HCT116 (cell line): Measurements from ENCODE around the gene ATP6V0B. TPM values are rescaled to one million over a fixed set of nuclear protein-coding genes. Genes with fewer than 3 reads are reported as not detected.

ENCODE experiments used
- ATAC-seq: fragments of 200-7000 bp; cut with Tn5 transposase; 2 replicates; pipeline ENCODE4 v1.9.1; 2020; ENCODE audit warnings: mild to moderate bottlenecking, moderate library complexity
- BruUV-seq: library from RNA; stranded (reverse); fragments of 400-500 nt; replicated peaks from 2 replicates; lab custom pipeline; 2021; lab: Mats Ljungman, UMichigan
- CTCF ChIA-PET: fragments of 300-600 bp; sonication (Branson Sonifier 250); formaldehyde crosslinking; loops from one replicate; lab custom pipeline; 2021; ENCODE audit warnings: antibody characterized with exemption; lab: Charles Lee
- POLR2A ChIA-PET: fragments of 300-600, 350-600 bp; sonication (Branson Sonifier 250); formaldehyde crosslinking; loops from one replicate; lab custom pipeline; 2021; ENCODE audit warnings: antibody characterized with exemption; lab: Charles Lee
- RAD21 ChIA-PET, 2 experiments: fragments of 300-600 bp; sonication (Branson Sonifier 250); formaldehyde crosslinking; loops; one replicate each; lab custom pipeline; 2023; ENCODE audit warnings: low total read pairs in 2 of 2; ENCODE audit not compliant: uncharacterized antibody in 2 of 2, unreplicated experiment in 2 of 2, low non-redundant PET in 1 of 2; lab: Charles Lee
- DNase-seq: peaks from one replicate; pipeline ENCODE4 v3.0.0-alpha.2; 2010; ENCODE audit warnings: low read depth, low spot score
- H2AFZ ChIP-seq: fragments of 200-600 bp; shearing (Covaris generic), sonication (generic); 2 replicates; pipeline ENCODE4 v1.6.1; 2017; ENCODE audit warnings: low read depth, mixed run types, mixed read lengths, antibody characterized with exemption, low read length; ENCODE audit not compliant: poor library complexity, severe bottlenecking
- H3K27ac ChIP-seq: 2 replicates; pipeline ENCODE4 v1.5.1; 2012; ENCODE audit warnings: low read depth, low read length
- H3K27me3 ChIP-seq: fragments of 200-600 bp; sonication (generic); 2 replicates; pipeline ENCODE4 v1.6.1; 2016; ENCODE audit warnings: mixed run types, low read length, mixed read lengths; ENCODE audit not compliant: insufficient read depth
- H3K36me3 ChIP-seq, 2 experiments: fragments of 200-500 bp in 1 of 2; fragments of 200-600 bp in 1 of 2; sonication (Bioruptor generic) in 1 of 2; sonication (generic) in 1 of 2; 2 replicates each; pipeline versions ENCODE4 v1.5.1 to v1.6.1; 2014 to 2016; ENCODE audit warnings: low read length in 2 of 2, inconsistent platforms in 1 of 2, mixed read lengths in 1 of 2, mixed run types in 1 of 2; ENCODE audit not compliant: insufficient read depth in 2 of 2, control insufficient read depth in 1 of 2
- H3K4me1 ChIP-seq, 2 experiments: fragments of 200-600 bp in 1 of 2; sonication (generic) in 1 of 2; 2 replicates each; pipeline versions ENCODE4 v1.5.1 to v1.6.1; 2012 to 2017; ENCODE audit warnings: low read length in 2 of 2, inconsistent platforms in 1 of 2, mild to moderate bottlenecking in 1 of 2, mixed read lengths in 1 of 2, mixed run types in 1 of 2, moderate library complexity in 1 of 2; ENCODE audit not compliant: insufficient read depth in 2 of 2, control insufficient read depth in 1 of 2
- H3K4me2 ChIP-seq: fragments of 200-600 bp; sonication (generic); 2 replicates; pipeline ENCODE4 v1.6.1; 2017; ENCODE audit warnings: mixed run types, low read length, mixed read lengths
- H3K4me3 ChIP-seq, 2 experiments: fragments of 200-600 bp in 1 of 2; sonication (generic) in 1 of 2; replicated peaks in 1 of 2; 2 replicates each; pipeline ENCODE4 v1.5.1; 2011 to 2016; ENCODE audit warnings: low read length in 2 of 2, control low read depth in 1 of 2, low read depth in 1 of 2, mild to moderate bottlenecking in 1 of 2, mixed read lengths in 1 of 2, mixed run types in 1 of 2
- H3K79me2 ChIP-seq: fragments of 200-600 bp; sonication (generic); 2 replicates; pipeline ENCODE4 v1.6.1; 2017; ENCODE audit warnings: mild to moderate bottlenecking, mixed run types, low read length, moderate library complexity, mixed read lengths; ENCODE audit not compliant: insufficient read depth
- H3K9ac ChIP-seq: fragments of 200-600 bp; sonication (generic); 2 replicates; pipeline ENCODE4 v1.6.1; 2016; ENCODE audit warnings: low read length, mixed read lengths
- H3K9me2 ChIP-seq: fragments of 200-600 bp; sonication (generic), shearing (Covaris generic); 2 replicates; pipeline ENCODE4 v1.6.1; 2017; ENCODE audit warnings: mixed run types, mild to moderate bottlenecking, moderate library complexity; ENCODE audit not compliant: insufficient read depth
- H3K9me3 ChIP-seq, 2 experiments: fragments of 200-500 bp in 1 of 2; fragments of 200-600 bp in 1 of 2; sonication (Bioruptor generic) in 1 of 2; sonication (generic) in 1 of 2; 2 replicates each; pipeline ENCODE4 v1.6.1; 2014 to 2017; ENCODE audit warnings: low read length in 2 of 2, mixed read lengths in 2 of 2, inconsistent platforms in 1 of 2, low read depth in 1 of 2, mild to moderate bottlenecking in 1 of 2, mixed run types in 1 of 2, moderate library complexity in 1 of 2; ENCODE audit not compliant: control insufficient read depth in 1 of 2, insufficient read depth in 1 of 2
- H4K20me1 ChIP-seq: fragments of 200-600 bp; sonication (generic), shearing (Covaris generic); 2 replicates; pipeline ENCODE4 v1.6.1; 2017; ENCODE audit warnings: mixed run types, mild to moderate bottlenecking, moderate library complexity; ENCODE audit not compliant: insufficient read depth
- CBX3 ChIP-seq: IDR thresholded peaks from 2 replicates; pipeline ENCODE4 v1.6.1; 2012; ENCODE audit warnings: low read depth
- EGR1 ChIP-seq: IDR thresholded peaks from 2 replicates; pipeline ENCODE4 v1.6.1; 2012; ENCODE audit warnings: low read depth
- ELF1 ChIP-seq: IDR thresholded peaks from 2 replicates; pipeline ENCODE4 v1.6.1; 2012; ENCODE audit warnings: low read depth, borderline replicate concordance
- EZH2 ChIP-seq: fragments of 200-600 bp; sonication (generic); IDR thresholded peaks from 2 replicates; pipeline ENCODE4 v1.6.1; 2017; ENCODE audit warnings: antibody characterized with exemption, mixed run types
- FOSL1 ChIP-seq: IDR thresholded peaks from 2 replicates; pipeline ENCODE4 v1.6.1; 2012; ENCODE audit warnings: low read depth
- JUND ChIP-seq: IDR thresholded peaks from 2 replicates; pipeline ENCODE4 v1.6.1; 2012
- POLR2A ChIP-seq: IDR thresholded peaks from 2 replicates; pipeline ENCODE4 v1.7.0; 2011; ENCODE audit warnings: borderline replicate concordance; ENCODE audit not compliant: insufficient read depth, insufficient read length; ENCODE audit errors: extremely low read depth
- POLR2AphosphoS5 ChIP-seq: IDR thresholded peaks from 2 replicates; pipeline ENCODE4 v1.6.1; 2011; ENCODE audit warnings: mild to moderate bottlenecking, low read depth, low read length, moderate library complexity
- RAD21 ChIP-seq: IDR thresholded peaks from 2 replicates; pipeline ENCODE4 v1.6.1; 2012; ENCODE audit warnings: low read depth, mild to moderate bottlenecking
- SP1 ChIP-seq: IDR thresholded peaks from 2 replicates; pipeline ENCODE4 v1.6.1; 2012; ENCODE audit warnings: low read depth
- SRF ChIP-seq: IDR thresholded peaks from 2 replicates; pipeline ENCODE4 v1.6.1; 2012; ENCODE audit warnings: low read depth
- YY1 ChIP-seq: IDR thresholded peaks from 2 replicates; pipeline ENCODE4 v1.6.1; 2011; ENCODE audit warnings: low read length, low read depth, moderate library complexity, mild to moderate bottlenecking; ENCODE audit not compliant: insufficient replicate concordance; ENCODE audit errors: extremely low read depth
- ZFX ChIP-seq: fragments of 450-650 bp; IDR thresholded peaks from 2 replicates; pipeline ENCODE4 v1.6.1; 2017
- ZNF274 ChIP-seq: fragments of 200-500 bp; sonication (Bioruptor generic); IDR thresholded peaks from 2 replicates; pipeline ENCODE4 v1.6.1; 2014; ENCODE audit warnings: mild to moderate bottlenecking, low read depth, low read length, inconsistent platforms
- intact Hi-C: fragments of 100-400 bp; cut with micrococcal nuclease; formaldehyde crosslinking; loops from 2 replicates; pipeline ENCODE4 v1.10.0; 2022
- total RNA-seq: library from RNA; stranded (reverse); gene quantifications from one replicate; pipeline ENCODE4 v1.2.1, GENCODE V29; 2021; ENCODE audit not compliant: unreplicated experiment
- TF ChIP-seq, protein P1 (sequence below): IDR thresholded peaks from 2 replicates; pipeline ENCODE4 v1.6.1; 2012
- TF ChIP-seq, protein P2 (sequence below): IDR thresholded peaks from 2 replicates; pipeline ENCODE4 v1.6.1; 2012
- TF ChIP-seq, protein P3 (sequence below): IDR thresholded peaks from 2 replicates; pipeline ENCODE4 v1.6.1; 2011; ENCODE audit warnings: mild to moderate bottlenecking, low read length, moderate library complexity; ENCODE audit not compliant: insufficient replicate concordance; ENCODE audit errors: extremely low read depth
- TF ChIP-seq, protein P4 (sequence below), 3 experiments: fragments of 200-600 bp in 1 of 3; sonication (generic) in 1 of 3; IDR thresholded peaks in 2 of 3; conservative IDR thresholded peaks in 1 of 3; 2 replicates each; pipeline ENCODE4 v1.5.1; 2012 to 2017; ENCODE audit warnings: low read depth in 2 of 3, low read length in 2 of 3, antibody characterized with exemption in 1 of 3, borderline replicate concordance in 1 of 3, control low read depth in 1 of 3, mild to moderate bottlenecking in 1 of 3, mixed read lengths in 1 of 3, mixed run types in 1 of 3, moderate library complexity in 1 of 3; ENCODE audit not compliant: insufficient read depth in 1 of 3

Gene ATP6V0B
- total RNA-seq, 1 experiment from 2014 or later: 122 TPM

DNA sequence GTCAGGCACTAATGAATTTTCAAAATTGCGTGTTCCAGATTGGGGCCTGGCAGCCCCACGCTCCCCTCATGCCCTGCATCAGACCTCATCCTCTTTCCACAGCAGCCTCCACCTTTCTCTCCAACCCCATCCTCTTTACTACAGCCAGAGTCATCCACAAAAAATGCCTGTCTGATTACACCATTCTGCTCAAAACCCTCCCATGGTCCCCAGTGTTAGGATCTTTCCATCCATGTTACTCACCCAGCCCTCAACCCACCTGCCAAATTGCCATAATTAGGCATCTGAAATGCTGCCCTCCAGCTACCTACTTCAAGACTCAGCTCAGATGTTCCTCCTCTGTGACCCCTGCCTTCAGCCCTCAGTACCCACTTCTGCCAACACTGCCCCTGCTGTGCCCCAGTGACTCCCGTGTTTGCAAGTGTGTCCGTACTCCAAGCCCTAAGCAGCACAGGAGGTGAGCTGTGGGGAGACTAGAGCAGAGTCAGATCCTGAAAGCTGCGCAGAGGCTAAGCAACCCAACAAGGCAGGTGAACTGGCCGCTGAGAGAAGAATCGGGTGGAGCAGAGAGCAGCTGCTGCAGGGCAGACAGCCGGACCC is 41.9 kb upstream of the ATP6V0B start (continued):
- TF ChIP-seq ELF1 (no peak), POLR2A (no peak)

DNA sequence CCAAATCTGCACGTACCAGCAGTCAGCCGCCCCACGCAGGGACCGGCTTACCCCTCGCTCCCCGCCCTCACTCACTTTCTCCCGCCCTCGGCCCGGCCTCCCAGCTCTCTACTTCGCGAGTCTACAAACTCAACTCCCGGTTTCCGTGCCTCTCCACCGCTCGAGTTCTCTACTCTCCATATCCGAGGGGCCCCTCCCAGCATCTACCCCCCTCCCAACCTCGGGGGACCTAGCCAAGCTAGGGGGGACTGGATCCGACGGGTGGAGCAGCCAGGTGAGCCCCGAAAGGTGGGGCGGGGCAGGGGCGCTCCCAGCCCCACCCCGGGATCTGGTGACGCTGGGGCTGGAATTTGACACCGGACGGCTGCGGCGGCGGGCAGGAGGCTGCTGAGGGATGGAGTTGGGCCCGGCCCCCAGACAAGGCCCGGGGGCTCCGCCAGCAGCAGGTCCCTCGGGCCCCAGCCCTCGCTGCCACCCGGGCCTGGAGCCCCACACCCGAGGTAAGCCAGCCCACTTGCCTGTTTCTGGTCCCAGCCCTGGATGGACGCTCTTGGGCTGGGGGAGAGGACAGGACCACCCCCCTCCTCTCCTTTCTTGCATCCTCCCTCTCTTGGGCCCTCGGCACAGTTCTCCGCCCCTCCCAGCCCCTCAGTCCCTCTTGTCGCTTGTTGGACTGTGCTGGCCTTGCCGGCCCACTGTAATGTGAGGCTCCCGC is 41.2 kb upstream of the ATP6V0B start, which contains the start of gene ARTN:
Gene ARTN, plus strand, starts transcription at position 416 of the 715 bp plus-strand sequence. CDS start 1,856 bp downstream, outside the sequence.
- CTCF ChIA-PET: interaction anchor here (0.7 to 12.2 kb wide), 30 partner anchors 9 to 707 kb away, joined by 3 to 479 read pairs (median 6); partner anchors contain the start of genes IPO13, KDM4A and PTPRF
- H3K9me3 ChIP-seq: no peaks in the 10 kb centered on the region

More for the DNA sequence above, 41.2 kb upstream of the ATP6V0B start, which contains the start of gene ARTN:
- Histone ChIP-seq H3K4me2 (peak within 1 kb of the TSS; percentile 92), H3K9me2 (no peaks in the 10 kb centered on the region), H3K4me3 (peak within 1 kb of the TSS; percentile 75 to 77), H3K36me3 (0 out of 4 replicates have a peak, but pooled peaks cover 0 to 10% of the 10 kb centered on the region in 2 experiments), H3K9ac (peak within 1 kb of the TSS; percentile 80), H2AFZ (no peak within 1 kb of the TSS), H3K4me1 (peaks cover 37 to 71% of the 10 kb centered on the region in 2 experiments), H3K27me3 (no peaks in the 10 kb centered on the region), H3K79me2 (peaks cover 9% of the 10 kb centered on the region; the same call in 1 of the 2 replicates), H4K20me1 (no peaks in the 10 kb centered on the region), H3K27ac (peak within 1 kb of the TSS; percentile 71)
- DNase-seq (no peak), ATAC-seq (peak; percentile 60)
- no peak for TF ChIP-seq SP1
- TF ChIP-seq JUND: no peak
- TF ChIP-seq POLR2A: peak; percentile 58
- TF ChIP-seq, protein P1, sequence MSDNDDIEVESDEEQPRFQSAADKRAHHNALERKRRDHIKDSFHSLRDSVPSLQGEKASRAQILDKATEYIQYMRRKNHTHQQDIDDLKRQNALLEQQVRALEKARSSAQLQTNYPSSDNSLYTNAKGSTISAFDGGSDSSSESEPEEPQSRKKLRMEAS: no peak
- TF ChIP-seq, protein P2, sequence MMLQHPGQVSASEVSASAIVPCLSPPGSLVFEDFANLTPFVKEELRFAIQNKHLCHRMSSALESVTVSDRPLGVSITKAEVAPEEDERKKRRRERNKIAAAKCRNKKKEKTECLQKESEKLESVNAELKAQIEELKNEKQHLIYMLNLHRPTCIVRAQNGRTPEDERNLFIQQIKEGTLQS: no peak
- TF ChIP-seq RAD21: no peak
- no peak for TF ChIP-seq SRF
- TF ChIP-seq EGR1: no peak
- peak; percentile 53 for TF ChIP-seq POLR2AphosphoS5
- TF ChIP-seq, protein P3, sequence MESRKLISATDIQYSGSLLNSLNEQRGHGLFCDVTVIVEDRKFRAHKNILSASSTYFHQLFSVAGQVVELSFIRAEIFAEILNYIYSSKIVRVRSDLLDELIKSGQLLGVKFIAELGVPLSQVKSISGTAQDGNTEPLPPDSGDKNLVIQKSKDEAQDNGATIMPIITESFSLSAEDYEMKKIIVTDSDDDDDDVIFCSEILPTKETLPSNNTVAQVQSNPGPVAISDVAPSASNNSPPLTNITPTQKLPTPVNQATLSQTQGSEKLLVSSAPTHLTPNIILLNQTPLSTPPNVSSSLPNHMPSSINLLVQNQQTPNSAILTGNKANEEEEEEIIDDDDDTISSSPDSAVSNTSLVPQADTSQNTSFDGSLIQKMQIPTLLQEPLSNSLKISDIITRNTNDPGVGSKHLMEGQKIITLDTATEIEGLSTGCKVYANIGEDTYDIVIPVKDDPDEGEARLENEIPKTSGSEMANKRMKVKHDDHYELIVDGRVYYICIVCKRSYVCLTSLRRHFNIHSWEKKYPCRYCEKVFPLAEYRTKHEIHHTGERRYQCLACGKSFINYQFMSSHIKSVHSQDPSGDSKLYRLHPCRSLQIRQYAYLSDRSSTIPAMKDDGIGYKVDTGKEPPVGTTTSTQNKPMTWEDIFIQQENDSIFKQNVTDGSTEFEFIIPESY: no peak
- no peak for TF ChIP-seq ELF1
- no peak for TF ChIP-seq EZH2
- no peak for TF ChIP-seq YY1
- no peak for TF ChIP-seq FOSL1
- TF ChIP-seq ZNF274: no peak
- no peak for TF ChIP-seq CBX3
- peak; percentile 73 for TF ChIP-seq ZFX
- TF ChIP-seq, protein P4, sequence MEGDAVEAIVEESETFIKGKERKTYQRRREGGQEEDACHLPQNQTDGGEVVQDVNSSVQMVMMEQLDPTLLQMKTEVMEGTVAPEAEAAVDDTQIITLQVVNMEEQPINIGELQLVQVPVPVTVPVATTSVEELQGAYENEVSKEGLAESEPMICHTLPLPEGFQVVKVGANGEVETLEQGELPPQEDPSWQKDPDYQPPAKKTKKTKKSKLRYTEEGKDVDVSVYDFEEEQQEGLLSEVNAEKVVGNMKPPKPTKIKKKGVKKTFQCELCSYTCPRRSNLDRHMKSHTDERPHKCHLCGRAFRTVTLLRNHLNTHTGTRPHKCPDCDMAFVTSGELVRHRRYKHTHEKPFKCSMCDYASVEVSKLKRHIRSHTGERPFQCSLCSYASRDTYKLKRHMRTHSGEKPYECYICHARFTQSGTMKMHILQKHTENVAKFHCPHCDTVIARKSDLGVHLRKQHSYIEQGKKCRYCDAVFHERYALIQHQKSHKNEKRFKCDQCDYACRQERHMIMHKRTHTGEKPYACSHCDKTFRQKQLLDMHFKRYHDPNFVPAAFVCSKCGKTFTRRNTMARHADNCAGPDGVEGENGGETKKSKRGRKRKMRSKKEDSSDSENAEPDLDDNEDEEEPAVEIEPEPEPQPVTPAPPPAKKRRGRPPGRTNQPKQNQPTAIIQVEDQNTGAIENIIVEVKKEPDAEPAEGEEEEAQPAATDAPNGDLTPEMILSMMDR (IDR thresholded peaks at IDR 0.05 in 2 of 3, conservative IDR thresholded peaks at IDR 0.05 in 1 of 3; ENCODE audit: borderline replicate concordance in 1 of 3, insufficient read depth in 1 of 3, low read depth in 2 of 3, low read length in 2 of 3): no peak
- BruUV-seq: no TSS peak
- intact Hi-C loops: loop anchor here (1.0 to 5.0 kb wide), 6 partner anchors 24 to 406 kb away; partner anchors contain the start of gene ST3GAL3
- POLR2A ChIA-PET: interaction anchor here (1.0 to 2.7 kb wide), 8 partner anchors 12 to 284 kb away, joined by 3 to 45 read pairs (median 3); partner anchors contain the start of genes IPO13, KDM4A and ST3GAL3
- RAD21 ChIA-PET: interaction anchor here (1.7 to 3.6 kb wide), 4 partner anchors 11 to 169 kb away, joined by 4 to 109 read pairs (median 47); no protein-coding TSS in a partner anchor
